Astrocyte (in vitro differentiated cells and primary cell): ENCODE results near the gene AMZ1.

Source experiments
- CTCF ChIP-seq: IDR thresholded peaks from 2 replicates; pipeline ENCODE4 v1.5.1; 2011; ENCODE audit warnings: low read depth, mild to moderate bottlenecking, inconsistent platforms, low read length, moderate library complexity; ENCODE audit not compliant: insufficient read depth
- EZH2 ChIP-seq: IDR thresholded peaks from 2 replicates; pipeline ENCODE4 v1.6.1; 2012; ENCODE audit warnings: mild to moderate bottlenecking, low read length, inconsistent platforms; ENCODE audit not compliant: insufficient read depth

DNA sequence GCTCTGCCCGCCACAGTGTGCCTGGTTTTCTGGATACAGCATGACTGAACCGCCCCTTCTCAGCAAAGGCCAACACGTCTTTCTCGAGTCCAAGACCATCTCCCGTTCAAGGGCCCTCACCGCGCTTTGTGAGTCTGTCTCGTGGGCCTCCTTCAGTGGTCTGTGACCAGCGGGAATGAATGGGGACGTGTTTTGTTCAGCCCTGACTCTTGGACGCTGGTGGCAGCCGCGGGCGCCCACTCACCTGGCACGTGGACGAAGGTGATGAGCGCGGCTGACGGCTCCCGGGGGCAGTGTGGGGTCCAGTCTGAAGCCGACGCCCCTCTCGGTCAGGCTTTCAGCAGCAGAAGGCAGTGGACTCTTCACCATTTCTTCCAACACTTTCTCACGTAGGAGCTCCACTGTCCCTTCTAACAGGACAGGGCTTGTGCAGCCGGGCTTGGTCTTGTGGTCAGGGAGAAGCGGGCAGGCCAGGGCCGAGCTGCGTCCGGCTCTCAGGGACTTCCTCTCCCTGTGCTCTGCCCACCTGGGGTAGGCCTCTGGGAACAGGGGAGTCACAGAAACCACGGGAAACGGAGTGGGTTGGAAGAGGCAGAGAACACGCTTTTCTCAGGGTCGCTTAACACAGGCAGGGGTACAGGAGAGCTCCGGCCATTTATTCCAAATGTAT lies 30.4 kb downstream of the AMZ1 start:
- TF ChIP-seq CTCF: no peak
- TF ChIP-seq EZH2: no peak
